Effector memory CD8-positive, alpha-beta T cell (primary cell): ENCODE data around the gene KCNQ2.

ENCODE experiments used
- ATAC-seq: fragments of 150-1000 bp; cut with Tn5 transposase; replicated peaks from 2 replicates; pipeline ENCODE4 v1.10.0; 2021; ENCODE audit warnings: mild to moderate bottlenecking, moderate library complexity
- DNase-seq, 3 experiments: peaks; one replicate each; pipeline ENCODE4 v3.0.0; 2021
- H3K27ac Mint-ChIP-seq, 2 donors: one replicate each; pipeline ENCODE4 v1.8.0; 2022; ENCODE audit warnings: mild to moderate bottlenecking in 2 of 2, mixed read lengths in 2 of 2, moderate library complexity in 2 of 2
- H3K27me3 Mint-ChIP-seq, 2 donors: one replicate each; pipeline ENCODE4 v1.8.0; 2022; ENCODE audit warnings: mixed read lengths in 2 of 2
- H3K36me3 Mint-ChIP-seq: one replicate; pipeline ENCODE4 v1.8.0; 2022; ENCODE audit warnings: mild to moderate bottlenecking, moderate library complexity, mixed read lengths; ENCODE audit not compliant: insufficient read depth
- H3K4me1 Mint-ChIP-seq, 2 donors: one replicate each; pipeline ENCODE4 v1.8.0; 2022; ENCODE audit warnings: low read depth in 2 of 2, mixed read lengths in 2 of 2
- H3K4me3 Mint-ChIP-seq, 2 donors: one replicate each; pipeline ENCODE4 v1.8.0; 2022; ENCODE audit warnings: mild to moderate bottlenecking in 2 of 2, mixed read lengths in 2 of 2, moderate library complexity in 2 of 2
- H3K9me3 Mint-ChIP-seq, 2 donors: one replicate each; pipeline ENCODE4 v1.8.0; 2022; ENCODE audit warnings: mixed read lengths in 2 of 2

The KCNQ2 gene

GRCh38 chr20:63411898-63412631 is 60.4 kb downstream of the KCNQ2 start:
- peaks cover 16 to 29% of the 10 kb centered on the region in 2 donors for H3K27me3 Mint-ChIP-seq
- no peaks in the 10 kb centered on the region for H3K9me3 Mint-ChIP-seq
- peaks cover 3% of the 10 kb centered on the region for H3K36me3 Mint-ChIP-seq
- ATAC-seq (no peak), DNase-seq (no peak)
- H3K4me3 Mint-ChIP-seq: no peak overlapping the region
- H3K4me1 Mint-ChIP-seq: no peaks in the 10 kb centered on the region
- H3K27ac Mint-ChIP-seq: peak overlapping the region in 1 of 2 donors; percentile 59

GRCh38 chr20:63411151-63411897 is 61.1 kb downstream of the KCNQ2 start:
- Mint-ChIP-seq H3K9me3 (no peaks in the 10 kb centered on the region), H3K4me3 (no peak overlapping the region), H3K27ac (peak overlapping the region in 1 of 2 donors; percentile 59), H3K4me1 (no peaks in the 10 kb centered on the region), H3K27me3 (peaks cover 16 to 22% of the 10 kb centered on the region in 2 donors), H3K36me3 (no peaks in the 10 kb centered on the region)
- DNase-seq (no peak), ATAC-seq (no peak)

GRCh38 chr20:63409834-63410435 is 62.5 kb downstream of the KCNQ2 start:
- H3K27me3 Mint-ChIP-seq: peaks cover 16 to 22% of the 10 kb centered on the region in 2 donors
- H3K4me3 Mint-ChIP-seq: no peak overlapping the region
- H3K4me1 Mint-ChIP-seq: no peaks in the 10 kb centered on the region
- no peaks in the 10 kb centered on the region for H3K9me3 Mint-ChIP-seq
- no peak for ATAC-seq
- no peak for DNase-seq
- no peaks in the 10 kb centered on the region for H3K36me3 Mint-ChIP-seq
- H3K27ac Mint-ChIP-seq: no peak overlapping the region

- Mint-ChIP-seq H3K4me1 (no peaks in the 10 kb centered on the region), H3K27ac (no peak overlapping the region), H3K27me3 (peaks cover 16 to 22% of the 10 kb centered on the region in 2 donors), H3K9me3 (no peaks in the 10 kb centered on the region), H3K36me3 (no peaks in the 10 kb centered on the region), H3K4me3 (no peak overlapping the region)
- ATAC-seq (no peak), DNase-seq (no peak)
Measured at GRCh38 chr20:63409066-63409833, 63.2 kb downstream of the KCNQ2 start.

GRCh38 chr20:63408684-63409046 is 63.8 kb downstream of the KCNQ2 start:
- DNase-seq (no peak), ATAC-seq (no peak)
- no peaks in the 10 kb centered on the region for H3K9me3 Mint-ChIP-seq
- H3K4me3 Mint-ChIP-seq: no peak overlapping the region
- H3K36me3 Mint-ChIP-seq: no peaks in the 10 kb centered on the region
- H3K27ac Mint-ChIP-seq: no peak overlapping the region
- peaks cover 16 to 27% of the 10 kb centered on the region in 2 donors for H3K27me3 Mint-ChIP-seq
- no peaks in the 10 kb centered on the region for H3K4me1 Mint-ChIP-seq

GRCh38 chr20:63407928-63408683 is 64.3 kb downstream of the KCNQ2 start:
- no peak for ATAC-seq

GRCh38 chr20:63406617-63407245 is 65.7 kb downstream of the KCNQ2 start:
- H3K4me3 Mint-ChIP-seq: no peak overlapping the region
- no peak for ATAC-seq
- no peak for DNase-seq
- H3K27me3 Mint-ChIP-seq: peaks cover 3 to 18% of the 10 kb centered on the region in 2 donors
- peaks cover 0 to 2% of the 10 kb centered on the region in 2 donors for H3K4me1 Mint-ChIP-seq
- no peaks in the 10 kb centered on the region for H3K36me3 Mint-ChIP-seq
- no peak overlapping the region for H3K27ac Mint-ChIP-seq
- no peaks in the 10 kb centered on the region for H3K9me3 Mint-ChIP-seq

More at GRCh38 chr20:63407928-63408683, 64.3 kb downstream of the KCNQ2 start:
- Mint-ChIP-seq H3K4me1 (no peaks in the 10 kb centered on the region), H3K27ac (no peak overlapping the region), H3K4me3 (no peak overlapping the region), H3K36me3 (no peaks in the 10 kb centered on the region), H3K27me3 (peaks cover 14 to 25% of the 10 kb centered on the region in 2 donors), H3K9me3 (no peaks in the 10 kb centered on the region)
- no peak for DNase-seq

GRCh38 chr20:63406011-63406410 is 66.4 kb downstream of the KCNQ2 start:
- Mint-ChIP-seq H3K36me3 (no peaks in the 10 kb centered on the region), H3K4me3 (no peak overlapping the region), H3K27me3 (peaks cover 0 to 16% of the 10 kb centered on the region in 2 donors), H3K27ac (no peak overlapping the region), H3K9me3 (no peaks in the 10 kb centered on the region), H3K4me1 (peaks cover 0 to 2% of the 10 kb centered on the region in 2 donors)
- DNase-seq (no peak), ATAC-seq (no peak)

- H3K36me3 Mint-ChIP-seq: no peaks in the 10 kb centered on the region
- H3K4me3 Mint-ChIP-seq: no peak overlapping the region
- ATAC-seq (no peak), DNase-seq (no peak)
- no peak overlapping the region for H3K27ac Mint-ChIP-seq
- H3K27me3 Mint-ChIP-seq: peaks cover 0 to 16% of the 10 kb centered on the region in 2 donors
- peaks cover 0 to 2% of the 10 kb centered on the region in 2 donors for H3K4me1 Mint-ChIP-seq
- H3K9me3 Mint-ChIP-seq: no peaks in the 10 kb centered on the region
Measured at GRCh38 chr20:63405102-63405730, 67.2 kb downstream of the KCNQ2 start.

GRCh38 chr20:63404129-63405085 is 68.0 kb downstream of the KCNQ2 start:
- Mint-ChIP-seq H3K9me3 (no peaks in the 10 kb centered on the region), H3K27me3 (peaks cover 0 to 16% of the 10 kb centered on the region in 2 donors), H3K36me3 (no peaks in the 10 kb centered on the region), H3K4me3 (no peak overlapping the region), H3K27ac (no peak overlapping the region), H3K4me1 (peaks cover 0 to 2% of the 10 kb centered on the region in 2 donors)
- DNase-seq (no peak), ATAC-seq (no peak)

- peaks cover 0 to 16% of the 10 kb centered on the region in 2 donors for H3K27me3 Mint-ChIP-seq
- ATAC-seq (no peak), DNase-seq (no peak)
- H3K4me3 Mint-ChIP-seq: no peak overlapping the region
- no peaks in the 10 kb centered on the region for H3K9me3 Mint-ChIP-seq
- H3K27ac Mint-ChIP-seq: no peak overlapping the region
- H3K36me3 Mint-ChIP-seq: no peaks in the 10 kb centered on the region
- H3K4me1 Mint-ChIP-seq: peaks cover 0 to 2% of the 10 kb centered on the region in 2 donors
Measured at GRCh38 chr20:63403403-63404105, 68.9 kb downstream of the KCNQ2 start.
